Sigmoid colon (tissue), 4 donors: ENCODE results near the gene F8A1.

Experiments
- EP300 ChIP-seq, 4 donors: sonication (generic); formaldehyde crosslinking; IDR thresholded peaks; one replicate each; pipeline ENCODE4 v1.6.1; 2017; ENCODE audit warnings: antibody characterized with exemption in 4 of 4
- POLR2A ChIP-seq, 2 donors: fragments of 450-650 bp; IDR thresholded peaks; one replicate each; pipeline ENCODE4 v1.6.1; 2016; ENCODE audit warnings: antibody characterized with exemption in 2 of 2, mild to moderate bottlenecking in 2 of 2, moderate library complexity in 2 of 2
- POLR2AphosphoS5 ChIP-seq, 4 donors: sonication (generic); formaldehyde crosslinking; IDR thresholded peaks; one replicate each; pipeline ENCODE4 v1.6.1; 2017; ENCODE audit warnings: antibody characterized with exemption in 4 of 4
- TF ChIP-seq, protein P1 (sequence below), 4 experiments: fragments of 450-650 bp in 3 of 4; fragments of 200-600 bp in 1 of 4; IDR thresholded peaks; one replicate each; pipeline ENCODE4 v1.5.1; 2016 to 2019; ENCODE audit warnings: antibody characterized with exemption in 4 of 4, mild to moderate bottlenecking in 3 of 4, moderate library complexity in 2 of 4

DNA sequence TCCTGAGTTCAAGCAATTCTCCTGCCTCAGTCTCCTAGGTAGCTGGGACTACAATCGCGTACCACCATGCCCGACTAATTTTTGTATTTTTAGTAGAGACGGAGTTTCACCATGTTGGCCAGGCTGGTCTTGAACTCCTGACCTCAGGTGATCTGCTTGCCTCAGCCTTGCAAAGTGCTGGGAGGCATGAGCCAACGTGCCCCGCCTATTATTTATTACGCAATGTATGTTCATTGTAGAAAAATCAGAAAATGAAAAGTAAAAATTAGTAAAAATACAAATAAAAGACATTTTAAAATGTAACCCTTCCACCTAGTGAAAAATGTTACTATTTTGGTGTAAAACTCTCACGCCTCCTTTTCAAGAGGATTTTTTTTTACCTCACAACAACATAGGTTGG is 14.2 kb downstream of the F8A1 start:
- no peak for TF ChIP-seq POLR2AphosphoS5 (IDR thresholded peaks at IDR 0.05)
- TF ChIP-seq, protein P1, sequence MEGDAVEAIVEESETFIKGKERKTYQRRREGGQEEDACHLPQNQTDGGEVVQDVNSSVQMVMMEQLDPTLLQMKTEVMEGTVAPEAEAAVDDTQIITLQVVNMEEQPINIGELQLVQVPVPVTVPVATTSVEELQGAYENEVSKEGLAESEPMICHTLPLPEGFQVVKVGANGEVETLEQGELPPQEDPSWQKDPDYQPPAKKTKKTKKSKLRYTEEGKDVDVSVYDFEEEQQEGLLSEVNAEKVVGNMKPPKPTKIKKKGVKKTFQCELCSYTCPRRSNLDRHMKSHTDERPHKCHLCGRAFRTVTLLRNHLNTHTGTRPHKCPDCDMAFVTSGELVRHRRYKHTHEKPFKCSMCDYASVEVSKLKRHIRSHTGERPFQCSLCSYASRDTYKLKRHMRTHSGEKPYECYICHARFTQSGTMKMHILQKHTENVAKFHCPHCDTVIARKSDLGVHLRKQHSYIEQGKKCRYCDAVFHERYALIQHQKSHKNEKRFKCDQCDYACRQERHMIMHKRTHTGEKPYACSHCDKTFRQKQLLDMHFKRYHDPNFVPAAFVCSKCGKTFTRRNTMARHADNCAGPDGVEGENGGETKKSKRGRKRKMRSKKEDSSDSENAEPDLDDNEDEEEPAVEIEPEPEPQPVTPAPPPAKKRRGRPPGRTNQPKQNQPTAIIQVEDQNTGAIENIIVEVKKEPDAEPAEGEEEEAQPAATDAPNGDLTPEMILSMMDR (IDR thresholded peaks at IDR 0.05), result no peak
- TF ChIP-seq EP300 (IDR thresholded peaks at IDR 0.05), result no peak
- no peak for TF ChIP-seq POLR2A (IDR thresholded peaks at IDR 0.05)
